Prostate gland (tissue), 2 donors: Measurements from ENCODE around the gene ADARB2. TPM values are rescaled to one million over a fixed set of nuclear protein-coding genes. Genes with fewer than 3 reads are reported as not detected.

Source experiments
- DNase-seq: peaks from one replicate; pipeline ENCODE4 v3.0.0-alpha.2; 2019; ENCODE audit warnings: low spot score
- H3K27ac ChIP-seq, 2 donors: fragments of 200-600 bp; sonication (generic); 2 replicates each; pipeline ENCODE4 v1.5.1; 2017 to 2019
- H3K27me3 ChIP-seq: fragments of 200-600 bp; sonication (generic); replicated peaks from 2 replicates; pipeline ENCODE4 v1.5.1; 2019; ENCODE audit not compliant: insufficient read depth
- H3K36me3 ChIP-seq, 2 donors: fragments of 200-600 bp; sonication (generic); 1 replicate in 1 of 2; 2 replicates in 1 of 2; pipeline versions ENCODE4 v1.5.1 to v1.8.1; 2017 to 2019
- H3K4me1 ChIP-seq: fragments of 200-600 bp; sonication (generic); replicated peaks from 2 replicates; pipeline ENCODE4 v1.5.1; 2019
- H3K4me3 ChIP-seq, 2 donors: fragments of 200-600 bp; sonication (generic); 2 replicates each; pipeline ENCODE4 v1.5.1; 2017 to 2019
- H3K9me3 ChIP-seq: fragments of 200-600 bp; sonication (generic); 2 replicates; pipeline ENCODE4 v1.5.1; 2017
- POLR2A ChIP-seq: fragments of 450-650 bp; IDR thresholded peaks from one replicate; pipeline ENCODE4 v1.6.1; 2016; ENCODE audit warnings: antibody characterized with exemption, mild to moderate bottlenecking
- POLR2AphosphoS5 ChIP-seq: sonication (generic); formaldehyde crosslinking; IDR thresholded peaks from one replicate; pipeline ENCODE4 v1.6.1; 2017; ENCODE audit warnings: antibody characterized with exemption
- WGBS: methylation state at CpG from one replicate; pipeline ENCODE4 v1.1.5; 2018; 5-methylcytosine and 5-hydroxymethylcytosine counted together
- intact Hi-C: fragments of 100-400 bp; cut with DNase I; formaldehyde crosslinking; loops from one replicate; pipeline ENCODE4 v1.14.2; 2022
- total RNA-seq, 2 donors: library from RNA; depleted of rRNA; stranded (reverse); fragments of >200 nt; gene quantifications; one replicate each; pipeline ENCODE4 v1.1.0, GENCODE V29; 2016
- TF ChIP-seq, protein P1 (sequence below), 4 experiments: fragments of 200-600 bp in 2 of 4; fragments of 450-650 bp in 2 of 4; sonication (generic) in 2 of 4; IDR thresholded peaks; 1 replicate in 3 of 4; 2 replicates in 1 of 4; pipeline ENCODE4 v1.5.1; 2016 to 2019; ENCODE audit warnings: antibody characterized with exemption in 4 of 4, mild to moderate bottlenecking in 2 of 4, moderate library complexity in 2 of 4

The ADARB2 gene
- total RNA-seq, 2 donors from 2014 or later, result 0.36 to 10.5 TPM

DNA sequence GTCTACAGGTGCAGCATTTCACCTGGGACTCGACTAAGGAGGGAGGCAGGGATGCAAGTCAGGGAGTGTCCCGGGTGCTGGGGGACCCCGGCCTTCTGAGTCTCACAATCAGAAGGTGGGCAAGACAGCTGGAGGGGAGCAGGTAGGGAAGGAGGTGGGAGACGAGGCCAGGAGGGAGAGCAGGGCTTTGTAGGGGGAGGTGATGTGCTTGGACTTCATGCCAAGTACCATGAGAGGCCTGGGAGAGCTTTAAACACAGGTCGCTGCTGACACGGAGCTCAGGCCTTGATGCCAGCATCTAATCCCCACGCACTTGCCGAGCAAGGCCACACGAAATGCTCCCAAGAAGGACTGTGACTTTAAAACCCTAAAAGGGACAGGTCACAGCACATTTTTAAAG lies 244.7 kb downstream of the ADARB2 start:
- WGBS, result 86% methylated on average over 9 of the region's 9 CpGs

DNA sequence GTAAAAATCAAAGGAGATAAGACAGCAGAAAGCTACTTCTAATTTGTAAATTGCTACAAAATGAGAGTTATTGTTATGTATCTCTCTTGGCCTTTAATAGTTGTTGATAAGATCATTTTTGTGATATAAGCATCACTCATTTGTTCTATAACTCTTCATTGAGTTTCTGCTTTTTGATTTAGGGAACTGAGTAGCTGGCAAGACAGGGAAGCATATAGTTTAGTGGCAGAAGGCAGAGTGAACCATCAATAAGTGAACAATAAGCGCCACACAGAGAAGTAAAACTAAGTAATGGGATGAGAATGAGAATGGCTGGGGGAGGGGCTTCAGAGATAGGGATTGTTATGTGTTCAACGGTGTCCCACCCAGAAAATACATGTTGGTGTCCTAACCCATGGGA lies 245.4 kb downstream of the ADARB2 start:
- DNase-seq, result no peak
- TF ChIP-seq POLR2A (no peak), POLR2AphosphoS5 (no peak)
- TF ChIP-seq, protein P1, sequence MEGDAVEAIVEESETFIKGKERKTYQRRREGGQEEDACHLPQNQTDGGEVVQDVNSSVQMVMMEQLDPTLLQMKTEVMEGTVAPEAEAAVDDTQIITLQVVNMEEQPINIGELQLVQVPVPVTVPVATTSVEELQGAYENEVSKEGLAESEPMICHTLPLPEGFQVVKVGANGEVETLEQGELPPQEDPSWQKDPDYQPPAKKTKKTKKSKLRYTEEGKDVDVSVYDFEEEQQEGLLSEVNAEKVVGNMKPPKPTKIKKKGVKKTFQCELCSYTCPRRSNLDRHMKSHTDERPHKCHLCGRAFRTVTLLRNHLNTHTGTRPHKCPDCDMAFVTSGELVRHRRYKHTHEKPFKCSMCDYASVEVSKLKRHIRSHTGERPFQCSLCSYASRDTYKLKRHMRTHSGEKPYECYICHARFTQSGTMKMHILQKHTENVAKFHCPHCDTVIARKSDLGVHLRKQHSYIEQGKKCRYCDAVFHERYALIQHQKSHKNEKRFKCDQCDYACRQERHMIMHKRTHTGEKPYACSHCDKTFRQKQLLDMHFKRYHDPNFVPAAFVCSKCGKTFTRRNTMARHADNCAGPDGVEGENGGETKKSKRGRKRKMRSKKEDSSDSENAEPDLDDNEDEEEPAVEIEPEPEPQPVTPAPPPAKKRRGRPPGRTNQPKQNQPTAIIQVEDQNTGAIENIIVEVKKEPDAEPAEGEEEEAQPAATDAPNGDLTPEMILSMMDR (IDR thresholded peaks at IDR 0.05), result no peak
- H3K27ac ChIP-seq, result no peak overlapping the region
- H3K4me1 ChIP-seq, result no peaks in the 10 kb centered on the region
- 81% methylated on average over 2 of the region's 2 CpGs for WGBS
- no peaks in the 10 kb centered on the region for H3K36me3 ChIP-seq
- intact Hi-C loops, result no loop called here
- no peak overlapping the region for H3K4me3 ChIP-seq
- no peaks in the 10 kb centered on the region for H3K9me3 ChIP-seq
- no peaks in the 10 kb centered on the region for H3K27me3 ChIP-seq

More for the DNA sequence above, 244.7 kb downstream of the ADARB2 start:
- no peak for DNase-seq
- no peaks in the 10 kb centered on the region for H3K9me3 ChIP-seq
- intact Hi-C loops, result no loop called here
- TF ChIP-seq POLR2AphosphoS5, result no peak
- no peak for TF ChIP-seq POLR2A
- TF ChIP-seq, protein P1 (IDR thresholded peaks at IDR 0.05), result no peak
- H3K27ac ChIP-seq, result no peak overlapping the region
- no peaks in the 10 kb centered on the region for H3K27me3 ChIP-seq
- no peaks in the 10 kb centered on the region for H3K4me1 ChIP-seq
- no peak overlapping the region for H3K4me3 ChIP-seq
- no peaks in the 10 kb centered on the region for H3K36me3 ChIP-seq

DNA sequence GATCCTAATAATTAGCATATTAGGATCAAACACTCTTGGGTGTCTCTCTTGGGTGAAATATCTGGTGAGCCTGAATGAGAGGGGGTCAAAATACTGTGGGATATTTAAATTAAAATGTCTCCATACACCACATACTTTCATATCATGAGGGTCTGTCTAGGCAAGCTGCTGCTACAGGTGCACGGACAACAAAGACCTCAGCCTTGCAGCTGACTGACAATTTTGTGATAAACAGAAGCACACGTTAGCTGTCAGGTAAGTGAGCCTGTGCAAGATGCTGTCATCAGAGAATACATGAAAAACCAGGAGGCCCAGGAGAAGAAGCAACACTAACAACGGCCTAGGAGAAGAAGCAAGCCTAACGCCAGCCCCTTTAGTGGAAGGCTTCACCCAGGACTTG lies 247.5 kb downstream of the ADARB2 start:
- TF ChIP-seq POLR2AphosphoS5, result no peak
- TF ChIP-seq, protein P1 (IDR thresholded peaks at IDR 0.05), result no peak
- no peak for TF ChIP-seq POLR2A
- WGBS, result 87% methylated on average over 4 of the region's 4 CpGs
- Histone ChIP-seq H3K27ac (no peak overlapping the region), H3K4me3 (no peak overlapping the region), H3K27me3 (no peaks in the 10 kb centered on the region), H3K9me3 (no peaks in the 10 kb centered on the region), H3K36me3 (no peaks in the 10 kb centered on the region), H3K4me1 (no peaks in the 10 kb centered on the region)
- DNase-seq, result no peak
- intact Hi-C loops, result no loop called here

DNA sequence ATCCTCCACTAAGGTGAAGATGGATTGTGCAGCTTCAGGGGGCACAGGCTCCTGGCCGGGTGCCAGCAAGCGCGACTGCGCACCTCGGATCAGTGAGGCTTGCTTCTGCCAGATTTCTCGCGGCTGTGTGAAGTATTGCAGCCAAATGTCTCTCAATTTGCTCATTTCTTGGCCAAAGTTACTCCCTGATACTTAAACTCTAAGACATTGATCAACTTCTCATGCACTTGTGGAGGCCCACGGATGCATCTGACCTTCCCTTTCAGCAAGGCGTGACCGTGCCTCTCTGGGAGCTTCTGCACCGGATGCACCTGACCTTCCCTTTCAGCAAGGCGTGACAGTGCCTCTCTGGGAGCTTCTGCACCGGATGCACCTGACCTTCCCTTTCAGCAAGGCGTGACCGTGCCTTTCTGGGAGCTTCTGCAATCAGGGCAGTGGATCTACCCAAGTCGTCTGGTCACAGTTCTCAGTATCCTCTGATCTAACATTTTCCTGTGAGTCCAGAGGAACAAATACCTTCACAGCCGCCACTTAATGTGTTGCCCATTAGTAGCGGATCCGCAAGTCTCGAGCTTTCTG lies 248.3 kb downstream of the ADARB2 start:
- no peak for TF ChIP-seq POLR2A
- TF ChIP-seq, protein P1 (IDR thresholded peaks at IDR 0.05), result no peak
- TF ChIP-seq POLR2AphosphoS5, result no peak
- DNase-seq, result no peak
- 82% methylated on average over 20 of the region's 20 CpGs for WGBS
- no peaks in the 10 kb centered on the region for H3K4me1 ChIP-seq
- H3K27me3 ChIP-seq, result no peaks in the 10 kb centered on the region
- H3K36me3 ChIP-seq, result no peaks in the 10 kb centered on the region
- no peaks in the 10 kb centered on the region for H3K9me3 ChIP-seq
- H3K27ac ChIP-seq, result no peak overlapping the region
- no peak overlapping the region for H3K4me3 ChIP-seq
- intact Hi-C loops, result no loop called here
